ENCODE measurements around the gene MARCHF5.

Gene MARCHF5

GRCh38 chr10:92290837-92291615 lies at the start of gene MARCHF5, which contains the start of gene CPEB3:
TSS of gene MARCHF5 (plus strand) at chr10:92291167. CDS start at chr10:92291495, 328 bp downstream.
TSS of gene CPEB3 (minus strand) at chr10:92291078. CDS start at chr10:92240350, 50,728 bp downstream.
- peak; percentile 79 for TF ChIP-seq CTCF (IDR thresholded peaks at IDR 0.05)
- peak within 1 kb of the TSS; percentile 89 for H3K27ac ChIP-seq
- no peaks in the 10 kb centered on the region for H3K27me3 ChIP-seq
- peaks cover 5% of the 10 kb centered on the region for H3K36me3 ChIP-seq
- peaks cover 20 to 23% of the 10 kb centered on the region in 2 experiments for H3K4me1 ChIP-seq (ENCODE audit: control insufficient read depth in 1 of 2, insufficient read depth in 1 of 2, low read depth in 1 of 2, low read length in 1 of 2)
- H3K9me3 ChIP-seq: no peaks in the 10 kb centered on the region
- peak within 1 kb of the TSS; percentile 76 to 97 for H3K4me3 ChIP-seq (ENCODE audit: low read depth in 1 of 2, low read length in 1 of 2)

GRCh38 chr10:92241501-92241900 lies 49.5 kb upstream of the MARCHF5 start:
- Histone ChIP-seq H3K4me1 (ENCODE audit: control insufficient read depth in 1 of 2, insufficient read depth in 1 of 2, low read depth in 1 of 2, low read length in 1 of 2) (peaks cover 37 to 45% of the 10 kb centered on the region in 2 experiments), H3K9me3 (no peaks in the 10 kb centered on the region), H3K36me3 (no peaks in the 10 kb centered on the region), H3K27ac (peak overlapping the region; percentile 92), H3K4me3 (ENCODE audit: low read depth in 1 of 2, low read length in 1 of 2) (peak overlapping the region; percentile 72 to 77), H3K27me3 (no peaks in the 10 kb centered on the region)
- no peak for TF ChIP-seq CTCF (IDR thresholded peaks at IDR 0.05)

- H3K36me3 ChIP-seq: no peaks in the 10 kb centered on the region
- no peaks in the 10 kb centered on the region for H3K27me3 ChIP-seq
- no peak overlapping the region for H3K4me3 ChIP-seq (ENCODE audit: low read depth in 1 of 2, low read length in 1 of 2)
- no peak overlapping the region for H3K27ac ChIP-seq
- no peak for TF ChIP-seq CTCF (IDR thresholded peaks at IDR 0.05)
- H3K9me3 ChIP-seq: no peaks in the 10 kb centered on the region
- peaks cover 37 to 40% of the 10 kb centered on the region in 2 experiments for H3K4me1 ChIP-seq (ENCODE audit: control insufficient read depth in 1 of 2, insufficient read depth in 1 of 2, low read depth in 1 of 2, low read length in 1 of 2)
Observed at GRCh38 chr10:92242380-92242779, 48.6 kb upstream of the MARCHF5 start.

- Histone ChIP-seq H3K27me3 (no peaks in the 10 kb centered on the region), H3K4me3 (ENCODE audit: low read depth in 1 of 2, low read length in 1 of 2) (peak overlapping the region in 1 of 2 experiments; percentile 24), H3K36me3 (no peaks in the 10 kb centered on the region), H3K9me3 (no peaks in the 10 kb centered on the region), H3K27ac (peak overlapping the region; percentile 60), H3K4me1 (ENCODE audit: control insufficient read depth in 1 of 2, insufficient read depth in 1 of 2, low read depth in 1 of 2, low read length in 1 of 2) (peaks cover 32 to 33% of the 10 kb centered on the region in 2 experiments)
- no peak for TF ChIP-seq CTCF (IDR thresholded peaks at IDR 0.05)
Observed at GRCh38 chr10:92242910-92243671, 47.9 kb upstream of the MARCHF5 start.

GRCh38 chr10:92244796-92245195 lies 46.2 kb upstream of the MARCHF5 start:
- TF ChIP-seq CTCF (IDR thresholded peaks at IDR 0.05): no peak
- no peaks in the 10 kb centered on the region for H3K36me3 ChIP-seq
- H3K4me3 ChIP-seq (ENCODE audit: low read depth in 1 of 2, low read length in 1 of 2): no peak overlapping the region
- no peak overlapping the region for H3K27ac ChIP-seq
- no peaks in the 10 kb centered on the region for H3K27me3 ChIP-seq
- no peaks in the 10 kb centered on the region for H3K9me3 ChIP-seq
- H3K4me1 ChIP-seq (ENCODE audit: control insufficient read depth in 1 of 2, insufficient read depth in 1 of 2, low read depth in 1 of 2, low read length in 1 of 2): peaks cover 19% of the 10 kb centered on the region in 2 experiments
